A673 (cell line): ENCODE measurements around the gene BPI. TPM values are rescaled to one million over a fixed set of nuclear protein-coding genes. Genes with fewer than 3 reads are reported as not detected.

Experiments used
- BruUV-seq: library from RNA; stranded (reverse); fragments of 400-500 nt; replicated peaks from 2 replicates; lab custom pipeline; 2021; lab: Mats Ljungman, UMichigan
- CTCF ChIA-PET: fragments of 300-600 bp; sonication (Branson Sonifier 250); formaldehyde crosslinking; loops from one replicate; lab custom pipeline; 2022; ENCODE audit warnings: antibody characterized with exemption; lab: Charles Lee
- POLR2A ChIA-PET: fragments of 300-600 bp; sonication (Branson Sonifier 250); formaldehyde crosslinking; loops from one replicate; lab custom pipeline; 2022; ENCODE audit warnings: antibody characterized with exemption; ENCODE audit not compliant: low non-redundant PET; lab: Charles Lee
- DNase-seq: peaks from one replicate; pipeline ENCODE4 v3.0.0-alpha.2; 2015; ENCODE audit warnings: low spot score
- H3K27ac ChIP-seq: fragments of 200-600 bp; sonication (generic); 2 replicates; pipeline ENCODE4 v1.5.1; 2016; ENCODE audit warnings: mixed run types, low read depth, mild to moderate bottlenecking, mixed read lengths, antibody characterized with exemption, low read length; ENCODE audit not compliant: poor library complexity, severe bottlenecking
- H3K27me3 ChIP-seq: fragments of 200-600 bp; sonication (generic); replicated peaks from 2 replicates; pipeline ENCODE4 v1.6.1; 2017; ENCODE audit warnings: mixed run types, low read depth, mild to moderate bottlenecking, mixed read lengths, antibody characterized with exemption, low read length; ENCODE audit not compliant: insufficient read depth, poor library complexity
- H3K36me3 ChIP-seq: fragments of 200-600 bp; sonication (generic); 2 replicates; pipeline ENCODE4 v1.6.1; 2016; ENCODE audit warnings: mixed run types, mild to moderate bottlenecking, mixed read lengths, antibody characterized with exemption, low read length; ENCODE audit not compliant: insufficient read depth, poor library complexity, severe bottlenecking
- H3K4me1 ChIP-seq: fragments of 200-600 bp; sonication (generic); 2 replicates; pipeline ENCODE4 v1.6.1; 2017; ENCODE audit warnings: mixed run types, mild to moderate bottlenecking, mixed read lengths, antibody characterized with exemption, low read length; ENCODE audit not compliant: insufficient read depth, poor library complexity, severe bottlenecking
- H3K4me3 ChIP-seq: fragments of 200-600 bp; sonication (generic); 2 replicates; pipeline ENCODE4 v1.5.1; 2016; ENCODE audit warnings: low read depth, mixed run types, mild to moderate bottlenecking, mixed read lengths, low read length; ENCODE audit not compliant: poor library complexity, severe bottlenecking
- H3K9me3 ChIP-seq: fragments of 200-600 bp; sonication (generic); 2 replicates; pipeline ENCODE4 v1.6.1; 2016; ENCODE audit warnings: mixed run types, low read depth, mild to moderate bottlenecking, mixed read lengths, antibody characterized with exemption, low read length; ENCODE audit not compliant: poor library complexity, severe bottlenecking
- EZH2 ChIP-seq: fragments of 200-600 bp; sonication (generic); IDR thresholded peaks from 2 replicates; pipeline ENCODE4 v1.6.1; 2017; ENCODE audit warnings: borderline replicate concordance, low read depth, mild to moderate bottlenecking, mixed read lengths, antibody characterized with exemption, low read length; ENCODE audit not compliant: poor library complexity, severe bottlenecking
- intact Hi-C: fragments of 100-400 bp; cut with micrococcal nuclease; formaldehyde crosslinking; loops from one replicate; pipeline ENCODE4 v1.10.0; 2022; ENCODE audit not compliant: unreplicated experiment
- total RNA-seq: library from RNA; stranded (reverse); gene quantifications from 2 replicates; pipeline ENCODE4 v1.2.3, GENCODE V29; 2021
- TF ChIP-seq, protein P1 (sequence below): fragments of 300-800, 200-600 bp; sonication (generic); conservative IDR thresholded peaks from 2 replicates; pipeline ENCODE4 v1.5.1; 2017; ENCODE audit warnings: low read depth, mild to moderate bottlenecking, antibody characterized with exemption, low read length, moderate library complexity, mixed read lengths

BPI gene
- total RNA-seq, 1 experiment from 2014 or later: not detected

GRCh38 chr20:38269040-38269439 is 34.9 kb upstream of the BPI start:
- H3K27me3 ChIP-seq: peaks cover 16% of the 10 kb centered on the region
- DNase-seq: no peak
- no peaks in the 10 kb centered on the region for H3K36me3 ChIP-seq
- H3K4me3 ChIP-seq: no peak overlapping the region
- H3K27ac ChIP-seq: no peak overlapping the region
- no peaks in the 10 kb centered on the region for H3K4me1 ChIP-seq
- BruUV-seq: no TSS peak
- TF ChIP-seq, protein P1, sequence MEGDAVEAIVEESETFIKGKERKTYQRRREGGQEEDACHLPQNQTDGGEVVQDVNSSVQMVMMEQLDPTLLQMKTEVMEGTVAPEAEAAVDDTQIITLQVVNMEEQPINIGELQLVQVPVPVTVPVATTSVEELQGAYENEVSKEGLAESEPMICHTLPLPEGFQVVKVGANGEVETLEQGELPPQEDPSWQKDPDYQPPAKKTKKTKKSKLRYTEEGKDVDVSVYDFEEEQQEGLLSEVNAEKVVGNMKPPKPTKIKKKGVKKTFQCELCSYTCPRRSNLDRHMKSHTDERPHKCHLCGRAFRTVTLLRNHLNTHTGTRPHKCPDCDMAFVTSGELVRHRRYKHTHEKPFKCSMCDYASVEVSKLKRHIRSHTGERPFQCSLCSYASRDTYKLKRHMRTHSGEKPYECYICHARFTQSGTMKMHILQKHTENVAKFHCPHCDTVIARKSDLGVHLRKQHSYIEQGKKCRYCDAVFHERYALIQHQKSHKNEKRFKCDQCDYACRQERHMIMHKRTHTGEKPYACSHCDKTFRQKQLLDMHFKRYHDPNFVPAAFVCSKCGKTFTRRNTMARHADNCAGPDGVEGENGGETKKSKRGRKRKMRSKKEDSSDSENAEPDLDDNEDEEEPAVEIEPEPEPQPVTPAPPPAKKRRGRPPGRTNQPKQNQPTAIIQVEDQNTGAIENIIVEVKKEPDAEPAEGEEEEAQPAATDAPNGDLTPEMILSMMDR: no peak
- no peak for TF ChIP-seq EZH2
- ChIA-PET CTCF (no interaction called here), POLR2A (no interaction called here)
- no peaks in the 10 kb centered on the region for H3K9me3 ChIP-seq
- intact Hi-C loops: no loop called here

DNA sequence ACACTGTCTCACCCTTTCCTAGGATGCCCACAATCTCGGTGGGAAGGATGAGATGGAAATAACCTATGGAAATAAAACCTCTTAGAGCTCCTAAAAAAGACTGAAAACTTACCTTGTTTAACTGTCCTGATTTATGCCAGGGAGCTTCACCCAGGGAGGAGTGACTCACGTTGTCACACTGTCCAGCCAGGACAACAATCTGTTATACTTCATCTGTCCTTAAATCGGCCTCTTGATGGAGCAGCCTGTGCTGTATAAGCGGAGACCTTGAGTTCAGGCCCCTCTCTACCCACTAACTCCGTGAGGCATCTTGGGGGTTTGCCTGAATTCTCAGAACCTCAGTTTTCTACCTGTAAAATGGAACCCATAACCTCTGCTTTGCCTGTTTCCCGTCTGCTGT is 34.2 kb upstream of the BPI start:
- DNase-seq: no peak
- CTCF ChIA-PET: no interaction called here
- BruUV-seq: no TSS peak
- H3K36me3 ChIP-seq: no peaks in the 10 kb centered on the region
- H3K9me3 ChIP-seq: no peaks in the 10 kb centered on the region
- H3K4me1 ChIP-seq: no peaks in the 10 kb centered on the region
- TF ChIP-seq EZH2: no peak
- TF ChIP-seq, protein P1: no peak
- no peak overlapping the region for H3K4me3 ChIP-seq
- H3K27ac ChIP-seq: no peak overlapping the region
- peaks cover 13% of the 10 kb centered on the region for H3K27me3 ChIP-seq
- POLR2A ChIA-PET: no interaction called here
- intact Hi-C loops: no loop called here

- Histone ChIP-seq H3K4me1 (no peaks in the 10 kb centered on the region), H3K9me3 (no peaks in the 10 kb centered on the region), H3K36me3 (no peaks in the 10 kb centered on the region), H3K27ac (no peak overlapping the region), H3K4me3 (no peak overlapping the region), H3K27me3 (peaks cover 12% of the 10 kb centered on the region)
- DNase-seq: no peak
- no peak for TF ChIP-seq EZH2
- TF ChIP-seq, protein P1: no peak
- no TSS peak for BruUV-seq
- ChIA-PET CTCF (no interaction called here), POLR2A (no interaction called here)
- intact Hi-C loops: no loop called here
Measured at GRCh38 chr20:38270869-38271605, 32.9 kb upstream of the BPI start.
